HG03159 (cell line): ENCODE data around the gene NEGR1.

Experiments used
- ATAC-seq: cut with Tn5 transposase; IDR thresholded peaks from one replicate; pipeline ENCODE4 v1.9.1; 2021; ENCODE audit warnings: mild to moderate bottlenecking, moderate library complexity; ENCODE audit not compliant: unreplicated experiment

NEGR1 gene

GRCh38 chr1:72122099-72122880 lies 160.0 kb downstream of the NEGR1 start:
- no peak for ATAC-seq

DNA sequence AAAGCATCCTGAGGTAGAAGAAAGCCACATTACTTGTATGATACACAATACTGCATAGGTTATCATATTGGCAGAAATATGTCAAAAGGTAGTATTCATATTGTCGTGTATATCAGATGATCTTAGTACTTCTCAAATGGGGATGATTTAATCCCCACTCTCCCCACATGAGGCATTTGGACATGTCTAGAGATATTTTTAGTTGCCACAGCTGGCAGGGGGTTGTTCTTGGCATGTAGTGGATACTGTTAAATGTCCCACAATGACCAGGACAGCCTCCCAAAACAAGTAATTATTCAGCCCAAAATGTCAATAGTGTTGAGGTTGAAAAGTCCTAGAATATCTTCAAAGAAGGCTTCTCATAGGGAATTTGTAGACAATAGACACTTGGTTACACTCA lies 162.8 kb downstream of the NEGR1 start:
- no peak for ATAC-seq

- ATAC-seq: no peak
Measured at GRCh38 chr1:72117621-72118020, 164.7 kb downstream of the NEGR1 start.

DNA sequence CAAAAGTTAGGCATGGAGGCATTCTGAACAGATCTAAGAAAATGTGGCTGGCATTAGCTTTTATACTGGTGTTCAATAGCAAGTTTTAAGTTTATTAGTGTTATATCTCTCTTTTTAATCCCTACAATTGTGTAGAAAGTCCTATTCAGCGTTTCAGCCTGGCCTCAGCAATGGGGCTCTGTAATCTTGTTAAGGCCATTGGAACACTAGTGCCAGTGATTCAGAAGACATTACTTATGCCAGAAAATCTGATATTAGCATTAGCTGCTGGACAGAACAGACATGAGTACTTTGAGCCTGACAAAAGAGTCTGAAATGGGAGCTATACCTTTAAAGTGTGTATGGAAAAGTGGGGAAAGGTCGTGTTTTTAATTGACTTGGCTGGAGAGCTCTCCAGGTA lies 167.0 kb downstream of the NEGR1 start:
- ATAC-seq: no peak

DNA sequence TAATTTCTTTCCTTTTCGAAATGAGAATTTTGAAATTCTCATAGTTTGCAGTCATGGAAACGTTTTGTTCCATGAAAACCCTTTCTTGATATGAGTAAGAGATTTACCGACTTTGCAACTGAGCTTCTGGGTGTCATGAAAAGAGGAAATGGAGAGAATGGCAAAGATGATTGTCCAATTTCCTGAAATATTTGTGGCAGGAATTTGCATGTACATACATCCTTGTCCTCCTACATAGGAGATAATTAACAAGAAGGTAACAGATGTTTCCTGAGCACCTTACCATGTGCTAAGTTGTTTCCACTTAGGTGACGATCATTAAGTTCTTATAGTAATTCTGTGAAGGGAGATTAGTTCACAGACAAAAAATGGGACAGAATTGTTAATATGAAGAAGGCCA lies 170.7 kb downstream of the NEGR1 start:
- no peak for ATAC-seq

DNA sequence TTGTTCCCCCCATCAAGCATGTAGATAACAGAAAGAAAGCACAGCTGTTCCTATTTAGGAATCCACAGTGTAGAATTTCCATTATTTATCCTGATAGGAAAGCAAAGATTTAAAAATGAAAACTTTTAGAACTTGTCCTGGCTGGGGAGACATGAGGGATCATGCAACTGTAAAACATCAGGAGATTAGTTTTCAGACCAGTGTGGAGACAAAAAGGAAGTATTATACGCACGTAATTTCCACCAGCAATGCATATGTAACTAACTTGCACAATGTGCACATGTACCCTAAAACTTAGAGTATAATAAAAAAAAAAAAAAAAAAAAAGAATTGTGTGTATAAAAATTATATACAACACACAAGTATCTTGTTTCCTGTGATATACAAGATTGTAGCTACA lies 172.4 kb downstream of the NEGR1 start:
- ATAC-seq: no peak

- ATAC-seq: no peak
Measured at GRCh38 chr1:72105201-72105600, 177.1 kb downstream of the NEGR1 start.

GRCh38 chr1:72101840-72102632 lies 180.3 kb downstream of the NEGR1 start:
- ATAC-seq: no peak

- ATAC-seq: no peak
Measured at GRCh38 chr1:72100771-72101170, 181.6 kb downstream of the NEGR1 start.

DNA sequence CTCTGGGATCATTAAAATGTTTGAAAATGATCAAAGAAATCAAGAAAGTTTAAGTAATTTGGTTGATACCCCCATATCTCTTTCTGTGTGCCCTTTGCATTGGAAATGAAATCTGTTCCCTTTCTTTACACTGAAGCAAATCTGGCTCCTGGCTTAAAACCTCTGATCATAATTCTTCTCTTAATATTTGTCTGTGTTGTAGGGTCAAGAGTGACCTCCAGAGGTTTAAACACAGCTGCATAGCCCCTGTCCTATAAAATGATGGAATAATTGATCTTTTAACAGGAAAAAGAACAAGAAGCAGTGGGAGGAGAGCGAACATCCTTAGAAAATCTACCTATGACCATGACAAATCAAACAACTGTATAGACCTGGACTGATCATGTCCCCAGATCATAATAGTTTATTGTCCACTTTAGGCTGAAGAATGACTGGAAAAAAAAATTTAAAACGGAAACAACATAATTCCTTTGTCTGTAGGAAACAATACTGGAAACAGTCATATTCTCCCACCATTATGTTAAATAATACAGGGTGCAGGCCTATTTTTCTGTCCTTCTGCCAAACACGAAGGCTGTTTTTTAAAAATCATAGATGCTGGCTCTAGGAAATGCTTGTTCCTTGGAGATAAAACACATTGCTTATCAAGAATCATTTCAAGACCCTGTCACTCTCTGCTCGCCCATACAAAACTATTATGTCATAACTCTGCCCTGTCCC lies 184.3 kb downstream of the NEGR1 start:
- no peak for ATAC-seq

GRCh38 chr1:72094209-72094608 lies 188.1 kb downstream of the NEGR1 start:
- ATAC-seq: no peak

- no peak for ATAC-seq
Measured at GRCh38 chr1:72086394-72086793, 195.9 kb downstream of the NEGR1 start.

- ATAC-seq: no peak
Measured at GRCh38 chr1:72075425-72075824, 206.9 kb downstream of the NEGR1 start.

- no peak for ATAC-seq
Measured at GRCh38 chr1:72066431-72066830, 215.9 kb downstream of the NEGR1 start.

GRCh38 chr1:72064196-72065075 lies 217.9 kb downstream of the NEGR1 start:
- ATAC-seq: no peak

DNA sequence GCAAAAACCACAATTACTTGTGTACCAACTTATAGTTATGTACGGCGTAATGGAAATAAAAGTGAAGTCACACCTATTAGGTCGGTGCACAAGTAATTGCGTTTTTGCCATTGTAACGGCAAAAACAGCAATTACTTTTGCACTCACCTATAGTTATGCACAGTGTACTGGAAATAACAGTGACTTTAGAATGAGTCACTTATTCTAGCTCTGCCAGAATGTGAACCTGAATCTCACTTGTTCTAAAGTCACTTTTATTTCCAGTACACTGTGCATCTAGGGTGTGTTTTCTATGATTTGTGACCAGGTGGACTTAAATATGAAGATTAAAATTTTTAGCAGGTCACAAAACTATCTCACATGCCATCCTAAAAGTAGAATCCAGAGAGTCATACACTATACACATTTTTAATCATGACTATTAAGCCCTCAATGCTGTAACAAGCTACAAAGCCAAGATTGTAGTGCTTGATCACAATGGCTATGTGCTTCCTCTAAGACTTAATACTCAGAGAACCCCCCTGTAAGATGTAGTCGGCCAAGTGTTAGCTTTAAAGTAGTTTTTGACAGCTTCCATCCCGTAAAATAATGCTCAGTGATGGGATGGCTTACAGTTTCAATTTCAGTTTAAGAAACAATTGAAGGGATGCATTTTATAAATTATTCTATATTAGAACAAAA lies 218.8 kb downstream of the NEGR1 start:
- ATAC-seq: no peak

DNA sequence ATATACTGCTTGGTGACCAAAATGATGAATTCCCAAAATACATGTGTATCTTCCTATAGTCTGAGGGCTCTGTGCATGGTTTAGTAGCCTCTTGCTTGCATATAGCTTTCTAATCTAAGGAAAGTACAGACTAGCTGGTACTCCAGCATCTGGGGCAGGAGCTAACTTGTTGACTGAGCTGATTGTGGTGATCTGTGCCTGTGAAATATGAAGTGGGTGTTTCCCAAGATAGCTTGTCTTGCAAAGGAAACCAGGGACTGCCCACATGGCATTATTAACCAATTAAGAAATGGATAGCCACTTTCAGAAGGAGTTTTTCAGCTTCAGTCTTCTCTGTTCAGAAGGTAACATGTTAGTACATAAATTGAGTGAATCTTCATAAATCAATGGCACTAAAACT lies 219.8 kb downstream of the NEGR1 start:
- no peak for ATAC-seq

GRCh38 chr1:72060466-72061245 lies 221.7 kb downstream of the NEGR1 start:
- ATAC-seq: no peak

GRCh38 chr1:72056516-72056915 lies 225.8 kb downstream of the NEGR1 start:
- ATAC-seq: no peak
